Activated CD8-positive, alpha-beta T cell treated with anti-CD3 and anti-CD28 coated beads for 36 hours (primary cell): ENCODE measurements around the gene NEO1. TPM values are rescaled to one million over a fixed set of nuclear protein-coding genes. Genes with fewer than 3 reads are reported as not detected.

Experiments used
- ATAC-seq: fragments of 200-7000 bp; cut with Tn5 transposase; one replicate; pipeline ENCODE4 v1.10.0; 2021; ENCODE audit warnings: mild to moderate bottlenecking, moderate library complexity
- CTCF ChIA-PET: fragments of 350-600 bp; sonication (Branson Sonifier 250); formaldehyde crosslinking; loops from one replicate; lab custom pipeline; 2021; ENCODE audit warnings: antibody characterized with exemption; lab: Charles Lee
- POLR2A ChIA-PET: fragments of 350-600 bp; sonication (Branson Sonifier 250); formaldehyde crosslinking; loops from one replicate; lab custom pipeline; 2021; ENCODE audit warnings: antibody characterized with exemption; lab: Charles Lee
- DNase-seq: peaks from one replicate; pipeline ENCODE4 v3.0.0-alpha.2; 2020
- H3K27ac Mint-ChIP-seq: one replicate; pipeline ENCODE4 v1.8.0; 2021; ENCODE audit warnings: mild to moderate bottlenecking, mixed read lengths
- H3K27me3 Mint-ChIP-seq: one replicate; pipeline ENCODE4 v1.8.0; 2021; ENCODE audit warnings: mixed read lengths
- H3K36me3 Mint-ChIP-seq: one replicate; pipeline ENCODE4 v1.8.0; 2021; ENCODE audit warnings: low read depth, mixed read lengths
- H3K4me1 Mint-ChIP-seq: one replicate; pipeline ENCODE4 v1.8.0; 2021; ENCODE audit warnings: low read depth, mixed read lengths
- H3K4me3 Mint-ChIP-seq: one replicate; pipeline ENCODE4 v1.8.0; 2021; ENCODE audit warnings: mild to moderate bottlenecking, moderate library complexity, mixed read lengths
- H3K9me3 Mint-ChIP-seq: one replicate; pipeline ENCODE4 v1.8.0; 2021; ENCODE audit warnings: mixed read lengths
- CTCF ChIP-seq: fragments of 200-600 bp; IDR thresholded peaks from one replicate; pipeline ENCODE4 v1.8.0; 2022; ENCODE audit warnings: antibody characterized with exemption, mild to moderate bottlenecking
- intact Hi-C: fragments of 100-400 bp; cut with micrococcal nuclease; formaldehyde crosslinking; loops from one replicate; pipeline ENCODE4 v1.10.0; 2022
- total RNA-seq, 2 experiments: library from RNA; stranded (reverse); gene quantifications; one replicate each; pipeline ENCODE4 v1.2.3, GENCODE V29; 2021

Gene NEO1
- total RNA-seq, 2 experiments from 2014 or later = 2.8 to 3.1 TPM

GRCh38 chr15:73022161-73022560 is 30.1 kb upstream of the NEO1 start:
- H3K4me3 Mint-ChIP-seq = no peak overlapping the region
- DNase-seq = no peak
- no peak for ATAC-seq
- H3K4me1 Mint-ChIP-seq = no peaks in the 10 kb centered on the region
- TF ChIP-seq CTCF = no peak
- peaks cover 21% of the 10 kb centered on the region for H3K27me3 Mint-ChIP-seq
- no peaks in the 10 kb centered on the region for H3K9me3 Mint-ChIP-seq
- intact Hi-C loops = no loop called here
- H3K27ac Mint-ChIP-seq = no peak overlapping the region
- ChIA-PET CTCF (no interaction called here), POLR2A (no interaction called here)
- H3K36me3 Mint-ChIP-seq = no peaks in the 10 kb centered on the region

GRCh38 chr15:73023071-73023470 is 29.2 kb upstream of the NEO1 start:
- H3K9me3 Mint-ChIP-seq = no peaks in the 10 kb centered on the region
- peaks cover 25% of the 10 kb centered on the region for H3K27me3 Mint-ChIP-seq
- H3K4me3 Mint-ChIP-seq = no peak overlapping the region
- intact Hi-C loops = no loop called here
- no peak overlapping the region for H3K27ac Mint-ChIP-seq
- DNase-seq (no peak), ATAC-seq (no peak)
- H3K36me3 Mint-ChIP-seq = no peaks in the 10 kb centered on the region
- no peak for TF ChIP-seq CTCF
- ChIA-PET CTCF (no interaction called here), POLR2A (no interaction called here)
- no peaks in the 10 kb centered on the region for H3K4me1 Mint-ChIP-seq

GRCh38 chr15:73024168-73024567 is 28.1 kb upstream of the NEO1 start:
- DNase-seq (no peak), ATAC-seq (no peak)
- H3K9me3 Mint-ChIP-seq = no peaks in the 10 kb centered on the region
- no peak overlapping the region for H3K4me3 Mint-ChIP-seq
- H3K27ac Mint-ChIP-seq = no peak overlapping the region
- no peaks in the 10 kb centered on the region for H3K4me1 Mint-ChIP-seq
- no peaks in the 10 kb centered on the region for H3K36me3 Mint-ChIP-seq
- intact Hi-C loops = no loop called here
- H3K27me3 Mint-ChIP-seq = peaks cover 22% of the 10 kb centered on the region
- POLR2A ChIA-PET = no interaction called here
- CTCF ChIA-PET = no interaction called here
- no peak for TF ChIP-seq CTCF

GRCh38 chr15:73026511-73027054 is 25.7 kb upstream of the NEO1 start:
- H3K4me1 Mint-ChIP-seq = no peaks in the 10 kb centered on the region
- no peak overlapping the region for H3K4me3 Mint-ChIP-seq
- no peak for DNase-seq
- no peaks in the 10 kb centered on the region for H3K9me3 Mint-ChIP-seq
- peaks cover 16% of the 10 kb centered on the region for H3K27me3 Mint-ChIP-seq
- intact Hi-C loops = no loop called here
- POLR2A ChIA-PET = no interaction called here
- no peaks in the 10 kb centered on the region for H3K36me3 Mint-ChIP-seq
- no peak for ATAC-seq
- no peak overlapping the region for H3K27ac Mint-ChIP-seq
- no peak for TF ChIP-seq CTCF
- CTCF ChIA-PET = no interaction called here

- TF ChIP-seq CTCF = no peak
- intact Hi-C loops = no loop called here
- no peak for DNase-seq
- Mint-ChIP-seq H3K4me3 (no peak overlapping the region), H3K27me3 (peaks cover 18% of the 10 kb centered on the region), H3K4me1 (no peaks in the 10 kb centered on the region), H3K36me3 (no peaks in the 10 kb centered on the region), H3K27ac (no peak overlapping the region), H3K9me3 (no peaks in the 10 kb centered on the region)
- CTCF ChIA-PET = no interaction called here
- ATAC-seq = no peak
- POLR2A ChIA-PET = no interaction called here
Measured at GRCh38 chr15:73028031-73028430, 24.2 kb upstream of the NEO1 start.
